ENCODE results near the gene RPSA.

The RPSA gene

GRCh38 chr3:39433642-39434041 lies 27.1 kb downstream of the RPSA start:
- no peak for DNase-seq (ENCODE audit: low read depth)
- no peak for TF ChIP-seq CTCF (IDR thresholded peaks at IDR 0.05; ENCODE audit: control insufficient read depth, extremely low read depth, insufficient read depth)
- H3K4me3 ChIP-seq (ENCODE audit: low read depth, low read length), result no peak overlapping the region

GRCh38 chr3:39434574-39434973 lies 28.1 kb downstream of the RPSA start:
- no peak for DNase-seq (ENCODE audit: low read depth)
- no peak overlapping the region for H3K4me3 ChIP-seq (ENCODE audit: low read depth, low read length)
- no peak for TF ChIP-seq CTCF (IDR thresholded peaks at IDR 0.05; ENCODE audit: control insufficient read depth, extremely low read depth, insufficient read depth)

GRCh38 chr3:39435006-39435748 lies 28.7 kb downstream of the RPSA start:
- DNase-seq (ENCODE audit: low read depth), result no peak

GRCh38 chr3:39438880-39439279 lies 32.4 kb downstream of the RPSA start:
- no peak for DNase-seq (ENCODE audit: low read depth)
- no peak for TF ChIP-seq CTCF (IDR thresholded peaks at IDR 0.05; ENCODE audit: control insufficient read depth, extremely low read depth, insufficient read depth)
- no peak overlapping the region for H3K4me3 ChIP-seq (ENCODE audit: low read depth, low read length)

More at GRCh38 chr3:39435006-39435748, 28.7 kb downstream of the RPSA start:
- H3K4me3 ChIP-seq (ENCODE audit: low read depth, low read length), result no peak overlapping the region
- TF ChIP-seq CTCF (IDR thresholded peaks at IDR 0.05; ENCODE audit: control insufficient read depth, extremely low read depth, insufficient read depth), result no peak

- DNase-seq (ENCODE audit: low read depth), result no peak
- no peak overlapping the region for H3K4me3 ChIP-seq (ENCODE audit: low read depth, low read length)
- TF ChIP-seq CTCF (IDR thresholded peaks at IDR 0.05; ENCODE audit: control insufficient read depth, extremely low read depth, insufficient read depth), result no peak
These were observed 33.8 kb downstream of the RPSA start for GRCh38 chr3:39440316-39440715.

- no peak overlapping the region for H3K4me3 ChIP-seq (ENCODE audit: low read depth, low read length)
- no peak for DNase-seq (ENCODE audit: low read depth)
- TF ChIP-seq CTCF (IDR thresholded peaks at IDR 0.05; ENCODE audit: control insufficient read depth, extremely low read depth, insufficient read depth), result no peak; the same call in 1 of the 2 replicates
These were observed 37.0 kb downstream of the RPSA start for GRCh38 chr3:39443530-39443929.

GRCh38 chr3:39445927-39446326 lies 39.4 kb downstream of the RPSA start:
- no peak overlapping the region for H3K4me3 ChIP-seq (ENCODE audit: low read depth, low read length)
- no peak for TF ChIP-seq CTCF (IDR thresholded peaks at IDR 0.05; ENCODE audit: control insufficient read depth, extremely low read depth, insufficient read depth)
- DNase-seq (ENCODE audit: low read depth), result no peak

Measured in LNCaP clone FGC (cell line).